CD14-positive monocyte (primary cell): ENCODE data around the gene LZTS2. TPM values are rescaled to one million over a fixed set of nuclear protein-coding genes. Genes with fewer than 3 reads are reported as not detected.

ENCODE experiments used
- DNase-seq, 3 donors: peaks; one replicate each; pipeline ENCODE4 v3.0.0-alpha.2; 2011 to 2022
- H2AFZ ChIP-seq: 2 replicates; pipeline ENCODE4 v1.6.0; 2012; ENCODE audit warnings: mild to moderate bottlenecking, low read depth, low read length, inconsistent platforms; ENCODE audit not compliant: insufficient read depth, poor library complexity, severe bottlenecking
- H3K27ac ChIP-seq, 2 donors: 1 replicate in 1 of 2; 2 replicates in 1 of 2; pipeline ENCODE4 v1.5.1; 2012 to 2013; ENCODE audit warnings: low read length in 2 of 2, control low read depth in 1 of 2, inconsistent platforms in 1 of 2, low read depth in 1 of 2, mild to moderate bottlenecking in 1 of 2
- H3K27me3 ChIP-seq, 2 donors: one replicate each; pipeline versions ENCODE4 v1.6.0 to v1.6.1; 2011 to 2013; ENCODE audit warnings: low read length in 2 of 2; ENCODE audit not compliant: control insufficient read depth in 2 of 2, insufficient read depth in 2 of 2
- H3K36me3 ChIP-seq, 2 donors: replicated peaks in 1 of 2; 1 replicate in 1 of 2; 2 replicates in 1 of 2; pipeline versions ENCODE4 v1.5.1 to v1.6.1; 2012 to 2013; ENCODE audit warnings: low read length in 2 of 2, control low read depth in 1 of 2, inconsistent platforms in 1 of 2, mild to moderate bottlenecking in 1 of 2; ENCODE audit not compliant: insufficient read depth in 2 of 2, control insufficient read depth in 1 of 2
- H3K4me1 ChIP-seq, 2 donors: 1 replicate in 1 of 2; 2 replicates in 1 of 2; pipeline versions ENCODE4 v1.5.1 to v1.6.1; 2012 to 2013; ENCODE audit warnings: low read length in 2 of 2, control low read depth in 1 of 2, inconsistent platforms in 1 of 2, mild to moderate bottlenecking in 1 of 2, moderate library complexity in 1 of 2; ENCODE audit not compliant: insufficient read depth in 2 of 2, control insufficient read depth in 1 of 2
- H3K4me2 ChIP-seq: replicated peaks from 2 replicates; pipeline ENCODE3; 2012; ENCODE audit warnings: low read length, moderate library complexity, mild to moderate bottlenecking; ENCODE audit not compliant: poor library complexity, severe bottlenecking; ENCODE audit errors: extremely low read depth
- H3K4me3 ChIP-seq, 3 experiments: fragments of 200-600 bp in 1 of 3; sonication (generic) in 1 of 3; replicated peaks in 1 of 3; 1 replicate in 2 of 3; 2 replicates in 1 of 3; pipeline ENCODE4 v1.5.1; 2011 to 2013; ENCODE audit warnings: low read length in 3 of 3, mild to moderate bottlenecking in 3 of 3, control low read depth in 2 of 3, low read depth in 2 of 3, inconsistent platforms in 1 of 3, moderate library complexity in 1 of 3
- H3K79me2 ChIP-seq: 2 replicates; pipeline ENCODE4 v1.6.0; 2012; ENCODE audit warnings: mild to moderate bottlenecking, control low read depth, inconsistent platforms, low read length, moderate library complexity; ENCODE audit not compliant: insufficient read depth
- H3K9ac ChIP-seq: 2 replicates; pipeline ENCODE4 v1.6.0; 2017; ENCODE audit warnings: low read length, mild to moderate bottlenecking; ENCODE audit not compliant: insufficient read depth, poor library complexity, severe bottlenecking
- H3K9me3 ChIP-seq, 2 donors: replicated peaks in 1 of 2; 1 replicate in 1 of 2; 2 replicates in 1 of 2; pipeline versions ENCODE4 v1.5.1 to v1.6.1; 2012 to 2013; ENCODE audit warnings: low read length in 2 of 2, control low read depth in 1 of 2; ENCODE audit not compliant: control insufficient read depth in 1 of 2, insufficient read depth in 1 of 2
- H4K20me1 ChIP-seq: 2 replicates; pipeline ENCODE4 v1.6.0; 2012; ENCODE audit warnings: mild to moderate bottlenecking, low read length, control low read depth, moderate library complexity; ENCODE audit not compliant: insufficient read depth
- H3K27ac Mint-ChIP-seq, 7 donors: one replicate each; pipeline ENCODE4 v1.8.0; 2020; ENCODE audit warnings: mild to moderate bottlenecking in 7 of 7, mixed read lengths in 7 of 7, moderate library complexity in 6 of 7, inconsistent platforms in 2 of 7
- H3K27me3 Mint-ChIP-seq, 3 donors: one replicate each; pipeline ENCODE4 v1.8.0; 2021 to 2022; ENCODE audit warnings: low read depth in 3 of 3, mild to moderate bottlenecking in 3 of 3, mixed read lengths in 3 of 3, moderate library complexity in 3 of 3, inconsistent platforms in 1 of 3
- H3K36me3 Mint-ChIP-seq, 2 donors: one replicate each; pipeline ENCODE4 v1.8.0; 2020; ENCODE audit warnings: mixed read lengths in 2 of 2, inconsistent platforms in 1 of 2, mild to moderate bottlenecking in 1 of 2
- H3K4me1 Mint-ChIP-seq: one replicate; pipeline ENCODE4 v1.8.0; 2020; ENCODE audit warnings: mild to moderate bottlenecking, mixed read lengths
- H3K4me3 Mint-ChIP-seq, 2 donors: one replicate each; pipeline ENCODE4 v1.8.0; 2020; ENCODE audit warnings: mild to moderate bottlenecking in 2 of 2, mixed read lengths in 2 of 2, moderate library complexity in 1 of 2
- H3K9me3 Mint-ChIP-seq, 7 donors: one replicate each; pipeline ENCODE4 v1.8.0; 2020 to 2022; ENCODE audit warnings: mixed read lengths in 7 of 7, mild to moderate bottlenecking in 6 of 7, moderate library complexity in 6 of 7, inconsistent platforms in 2 of 7
- WGBS: methylation state at CpG from one replicate; pipeline ENCODE4 v1.1.5; 2013; ENCODE audit warnings: missing lambda C conversion rate; ENCODE audit not compliant: insufficient coverage; 5-methylcytosine and 5-hydroxymethylcytosine counted together
- intact Hi-C, 2 donors: fragments of 100-400 bp; cut with micrococcal nuclease; formaldehyde crosslinking; loops; one replicate each; pipeline versions ENCODE4 v1.15.0 to v1.15.1; 2023
- polyA plus RNA-seq, 3 donors: library from polyadenylated mRNA; depleted of rRNA in 1 of 3; unstranded in 2 of 3; stranded (reverse) in 1 of 3; fragments of 300-500 nt in 2 of 3; fragments of >200 nt in 1 of 3; fragmentation: Illumina TruSeq in 2 of 3; gene quantifications; 1 replicate in 2 of 3; 2 replicates in 1 of 3; pipeline ENCODE4 v1.2.3, GENCODE V29; 2012 to 2021
- TF ChIP-seq, protein P1 (sequence below): fragments of 200-600 bp; IDR thresholded peaks from one replicate; pipeline ENCODE4 v1.8.0; 2022; ENCODE audit warnings: antibody characterized with exemption, mild to moderate bottlenecking

LZTS2 gene
- polyA plus RNA-seq, 3 donors: 2.8 to 9.2 (median 3.3) TPM

DNA sequence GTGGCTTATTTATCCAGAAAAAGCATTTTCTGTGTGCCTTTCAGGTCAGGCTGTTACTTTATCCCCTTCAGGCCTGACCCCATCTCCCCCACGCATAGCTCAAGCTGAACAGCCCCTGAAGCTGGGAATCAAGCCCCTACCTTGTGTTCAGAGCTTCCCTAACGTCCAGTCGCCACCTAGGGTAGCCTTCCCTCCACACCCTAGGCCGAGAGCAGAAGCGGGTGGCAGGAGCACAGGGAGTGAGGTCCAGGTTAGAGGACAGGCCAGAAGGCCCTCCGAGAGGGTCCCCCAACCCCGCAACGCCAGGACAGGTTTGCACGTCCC, 30.8 kb upstream of the LZTS2 start:
- no peak overlapping the region for H3K27ac ChIP-seq
- H3K27ac Mint-ChIP-seq: no peak overlapping the region
- H3K4me1 ChIP-seq: peaks cover 11 to 13% of the 10 kb centered on the region in 2 donors
- H3K4me3 ChIP-seq: peak overlapping the region in 2 of 3 experiments; percentile 6 to 70
- peaks cover 18 to 26% (median 22%) of the 10 kb centered on the region in 3 donors for H3K27me3 Mint-ChIP-seq
- H3K36me3 Mint-ChIP-seq: peaks cover 21 to 22% of the 10 kb centered on the region in 2 donors
- peaks cover 7 to 13% of the 10 kb centered on the region in 2 donors for H3K27me3 ChIP-seq
- H4K20me1 ChIP-seq: no peaks in the 10 kb centered on the region
- peak overlapping the region; percentile 76 for H3K4me2 ChIP-seq
- peaks cover 13% of the 10 kb centered on the region for H3K4me1 Mint-ChIP-seq
- no peak for DNase-seq
- TF ChIP-seq, protein P1, sequence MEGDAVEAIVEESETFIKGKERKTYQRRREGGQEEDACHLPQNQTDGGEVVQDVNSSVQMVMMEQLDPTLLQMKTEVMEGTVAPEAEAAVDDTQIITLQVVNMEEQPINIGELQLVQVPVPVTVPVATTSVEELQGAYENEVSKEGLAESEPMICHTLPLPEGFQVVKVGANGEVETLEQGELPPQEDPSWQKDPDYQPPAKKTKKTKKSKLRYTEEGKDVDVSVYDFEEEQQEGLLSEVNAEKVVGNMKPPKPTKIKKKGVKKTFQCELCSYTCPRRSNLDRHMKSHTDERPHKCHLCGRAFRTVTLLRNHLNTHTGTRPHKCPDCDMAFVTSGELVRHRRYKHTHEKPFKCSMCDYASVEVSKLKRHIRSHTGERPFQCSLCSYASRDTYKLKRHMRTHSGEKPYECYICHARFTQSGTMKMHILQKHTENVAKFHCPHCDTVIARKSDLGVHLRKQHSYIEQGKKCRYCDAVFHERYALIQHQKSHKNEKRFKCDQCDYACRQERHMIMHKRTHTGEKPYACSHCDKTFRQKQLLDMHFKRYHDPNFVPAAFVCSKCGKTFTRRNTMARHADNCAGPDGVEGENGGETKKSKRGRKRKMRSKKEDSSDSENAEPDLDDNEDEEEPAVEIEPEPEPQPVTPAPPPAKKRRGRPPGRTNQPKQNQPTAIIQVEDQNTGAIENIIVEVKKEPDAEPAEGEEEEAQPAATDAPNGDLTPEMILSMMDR: no peak
- peak overlapping the region; percentile 71 to 84 for H3K4me3 Mint-ChIP-seq
- H3K9me3 ChIP-seq: no peaks in the 10 kb centered on the region
- intact Hi-C loops: loop anchor here in 1 of 2 donors (5.0 kb wide), 1 partner anchor 43 kb away; no protein-coding TSS in a partner anchor
- peaks cover 0 to 3% (median 0%) of the 10 kb centered on the region in 7 donors for H3K9me3 Mint-ChIP-seq
- H3K36me3 ChIP-seq: peaks cover 16 to 32% of the 10 kb centered on the region in 2 donors
- 48% methylated on average over 2 of the region's 9 CpGs for WGBS
- no peaks in the 10 kb centered on the region for H3K79me2 ChIP-seq
- H3K9ac ChIP-seq: peak overlapping the region; percentile 21
- peak overlapping the region; percentile 67 for H2AFZ ChIP-seq

DNA sequence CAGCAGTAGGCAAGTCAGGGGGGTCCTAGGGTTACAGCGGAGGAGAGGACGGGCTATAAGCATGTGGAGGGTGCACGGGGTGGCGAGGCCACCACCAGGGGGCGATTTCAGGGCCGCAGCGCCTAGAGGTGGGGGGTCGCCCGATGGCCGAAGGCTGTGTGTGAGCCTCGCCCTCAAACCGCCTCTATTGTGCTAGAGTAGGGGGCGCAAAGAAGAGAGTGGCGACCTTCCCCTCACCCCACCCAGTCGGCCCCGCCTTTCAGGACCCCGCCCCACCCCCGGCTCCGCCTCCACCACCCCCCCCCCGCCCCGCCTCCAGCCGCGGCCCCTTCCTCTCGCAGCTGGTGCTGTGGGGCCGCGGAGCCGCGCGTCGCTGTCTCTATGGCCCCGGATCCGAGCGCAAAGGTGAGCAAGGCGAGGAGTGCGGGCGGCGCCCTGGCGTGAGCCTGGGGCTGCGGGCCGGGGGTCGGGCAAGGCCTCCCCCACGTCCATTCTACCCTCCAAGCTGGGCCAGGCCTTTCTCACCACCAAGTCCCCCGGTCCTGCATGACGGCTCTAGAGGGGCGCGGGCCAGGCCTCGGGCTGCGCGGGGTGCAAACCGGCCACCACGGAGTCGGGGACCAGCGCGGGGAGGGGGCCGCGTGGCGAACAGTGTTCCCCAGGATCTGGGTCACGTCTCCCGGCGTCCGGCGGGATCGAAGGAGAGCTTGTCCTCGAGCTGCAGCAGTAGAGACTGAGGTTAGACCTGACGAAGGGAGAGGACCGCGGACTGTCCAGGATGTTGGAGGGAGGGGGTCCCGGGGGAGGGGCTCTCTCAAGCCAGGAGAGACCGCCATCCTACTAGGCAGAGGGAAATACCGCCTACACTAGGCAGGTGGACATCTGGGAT, 30.2 kb upstream of the LZTS2 start, which contains the start of gene SEMA4G:
Gene SEMA4G, plus strand, starts transcription at position 318 of the 889 bp plus-strand sequence. CDS start 3,409 bp downstream, outside the sequence.
- TF ChIP-seq, protein P1: peak; percentile 72
- H2AFZ ChIP-seq: peak within 1 kb of the TSS; percentile 70
- peak within 1 kb of the TSS; percentile 43 for H3K9ac ChIP-seq
- 2% methylated on average over 46 of the region's 70 CpGs for WGBS
- peak; percentile 4 to 36 (median 15) for DNase-seq
- Mint-ChIP-seq H3K4me1 (peaks cover 13% of the 10 kb centered on the region), H3K4me3 (peak within 1 kb of the TSS; percentile 71 to 84), H3K27ac (peak within 1 kb of the TSS in 2 of 7 donors; percentile 21 to 33), H3K36me3 (peaks cover 21% of the 10 kb centered on the region in 2 donors), H3K27me3 (peaks cover 18 to 26% (median 22%) of the 10 kb centered on the region in 3 donors), H3K9me3 (peaks cover 0 to 3% (median 0%) of the 10 kb centered on the region in 7 donors)
- peak within 1 kb of the TSS; percentile 76 for H3K4me2 ChIP-seq
- peaks cover 11 to 13% of the 10 kb centered on the region in 2 donors for H3K4me1 ChIP-seq
- H3K36me3 ChIP-seq: peaks cover 11 to 26% of the 10 kb centered on the region in 2 donors
- H3K9me3 ChIP-seq: no peaks in the 10 kb centered on the region
- no peak within 1 kb of the TSS for H3K27ac ChIP-seq
- H4K20me1 ChIP-seq: no peaks in the 10 kb centered on the region
- peak within 1 kb of the TSS; percentile 6 to 70 (median 31) for H3K4me3 ChIP-seq
- intact Hi-C loops: loop anchor here in 1 of 2 donors (5.0 kb wide), 1 partner anchor 43 kb away; no protein-coding TSS in a partner anchor
- H3K79me2 ChIP-seq: no peaks in the 10 kb centered on the region
- peaks cover 7 to 13% of the 10 kb centered on the region in 2 donors for H3K27me3 ChIP-seq
